ENCODE results near the gene ELL2. TPM values are rescaled to one million over a fixed set of nuclear protein-coding genes. Genes with fewer than 3 reads are reported as not detected.
A peak's percentile ranks its signal among the peaks of the same experiment; 100 is the strongest.

The ELL2 gene
- total and polyA plus RNA-seq, 2 of the 13 experiments (the other 11 are each of a cell fraction or from before 2014, with no cell fraction given): 78.9 to 97.1 TPM

DNA sequence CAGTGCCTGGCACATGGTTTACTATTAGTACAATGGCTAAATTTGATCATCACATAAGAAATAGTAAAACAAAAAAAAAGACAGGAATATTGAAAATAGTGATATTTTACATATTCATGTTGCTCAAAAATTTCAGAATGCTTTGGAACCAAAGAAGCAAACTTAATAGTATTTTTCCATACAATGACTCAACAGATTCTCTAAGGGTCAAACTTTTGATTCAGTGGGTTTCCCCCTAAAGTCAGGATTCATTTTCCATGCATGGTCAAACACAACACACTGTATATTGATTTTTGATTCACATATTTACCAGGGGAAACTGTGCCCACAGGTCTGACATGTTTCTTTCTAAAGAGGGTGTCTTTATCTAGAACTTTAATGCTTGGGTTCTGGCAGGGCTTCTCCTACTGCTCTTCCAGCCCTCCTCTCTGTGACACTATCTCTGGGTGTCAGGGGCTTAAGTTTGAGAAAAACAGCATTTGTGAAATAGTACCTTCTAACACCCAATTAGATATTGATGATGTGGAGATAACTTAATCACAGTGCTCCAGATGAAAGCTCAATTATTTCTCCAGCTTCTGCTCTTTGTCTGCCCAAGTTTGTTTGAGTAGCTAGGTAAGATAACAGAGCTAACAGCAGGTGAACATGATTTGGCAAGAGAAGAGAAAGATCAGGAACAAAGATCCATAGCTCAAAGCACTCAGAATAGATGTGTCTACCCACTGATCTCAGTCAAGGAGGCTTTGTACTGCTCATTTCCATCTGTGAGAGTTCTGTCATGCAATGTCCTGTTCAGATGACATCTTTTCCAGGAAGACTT is 35.5 kb upstream of the ELL2 start (continued):
- no peak for TF ChIP-seq HMGA1 (CRISPR knock-in tag; conservative IDR thresholded peaks at IDR 0.05)
- no peak for TF ChIP-seq PRPF4 (IDR thresholded peaks at IDR 0.05; ENCODE audit: low read depth, low read length, poor library complexity, severe bottlenecking)
- peak; percentile 47; the same call in 1 of the 2 replicates for TF ChIP-seq HNF4G (IDR thresholded peaks at IDR 0.05; ENCODE audit: borderline replicate concordance, low read depth, low read length)
- TF ChIP-seq HNF4G (CRISPR knock-in tag; IDR thresholded peaks at IDR 0.05; ENCODE audit: borderline replicate concordance, low read depth): no peak
- TF ChIP-seq CREM (IDR thresholded peaks at IDR 0.05): peak; percentile 70; the same call in 1 of the 2 replicates
- TF ChIP-seq CREM (CRISPR knock-in tag; IDR thresholded peaks at IDR 0.05): no peak
- TF ChIP-seq, protein P1, sequence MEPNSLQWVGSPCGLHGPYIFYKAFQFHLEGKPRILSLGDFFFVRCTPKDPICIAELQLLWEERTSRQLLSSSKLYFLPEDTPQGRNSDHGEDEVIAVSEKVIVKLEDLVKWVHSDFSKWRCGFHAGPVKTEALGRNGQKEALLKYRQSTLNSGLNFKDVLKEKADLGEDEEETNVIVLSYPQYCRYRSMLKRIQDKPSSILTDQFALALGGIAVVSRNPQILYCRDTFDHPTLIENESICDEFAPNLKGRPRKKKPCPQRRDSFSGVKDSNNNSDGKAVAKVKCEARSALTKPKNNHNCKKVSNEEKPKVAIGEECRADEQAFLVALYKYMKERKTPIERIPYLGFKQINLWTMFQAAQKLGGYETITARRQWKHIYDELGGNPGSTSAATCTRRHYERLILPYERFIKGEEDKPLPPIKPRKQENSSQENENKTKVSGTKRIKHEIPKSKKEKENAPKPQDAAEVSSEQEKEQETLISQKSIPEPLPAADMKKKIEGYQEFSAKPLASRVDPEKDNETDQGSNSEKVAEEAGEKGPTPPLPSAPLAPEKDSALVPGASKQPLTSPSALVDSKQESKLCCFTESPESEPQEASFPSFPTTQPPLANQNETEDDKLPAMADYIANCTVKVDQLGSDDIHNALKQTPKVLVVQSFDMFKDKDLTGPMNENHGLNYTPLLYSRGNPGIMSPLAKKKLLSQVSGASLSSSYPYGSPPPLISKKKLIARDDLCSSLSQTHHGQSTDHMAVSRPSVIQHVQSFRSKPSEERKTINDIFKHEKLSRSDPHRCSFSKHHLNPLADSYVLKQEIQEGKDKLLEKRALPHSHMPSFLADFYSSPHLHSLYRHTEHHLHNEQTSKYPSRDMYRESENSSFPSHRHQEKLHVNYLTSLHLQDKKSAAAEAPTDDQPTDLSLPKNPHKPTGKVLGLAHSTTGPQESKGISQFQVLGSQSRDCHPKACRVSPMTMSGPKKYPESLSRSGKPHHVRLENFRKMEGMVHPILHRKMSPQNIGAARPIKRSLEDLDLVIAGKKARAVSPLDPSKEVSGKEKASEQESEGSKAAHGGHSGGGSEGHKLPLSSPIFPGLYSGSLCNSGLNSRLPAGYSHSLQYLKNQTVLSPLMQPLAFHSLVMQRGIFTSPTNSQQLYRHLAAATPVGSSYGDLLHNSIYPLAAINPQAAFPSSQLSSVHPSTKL (CRISPR knock-in tag; IDR thresholded peaks at IDR 0.05): peak; percentile 80
- peak; percentile 41 for TF ChIP-seq BCL6 (CRISPR knock-in tag; IDR thresholded peaks at IDR 0.05)
- TF ChIP-seq RORA (CRISPR knock-in tag; IDR thresholded peaks at IDR 0.05): no peak
- TF ChIP-seq ZNF615 (CRISPR knock-in tag; IDR thresholded peaks at IDR 0.05; ENCODE audit: borderline replicate concordance): no peak
- no peak for TF ChIP-seq ATF7-NPFF (CRISPR knock-in tag; IDR thresholded peaks at IDR 0.05; ENCODE audit: low read depth)
- TF ChIP-seq NCOA2 (CRISPR knock-in tag; IDR thresholded peaks at IDR 0.05): peak; percentile 67; the same call in 1 of the 2 replicates
- TF ChIP-seq, protein P2, sequence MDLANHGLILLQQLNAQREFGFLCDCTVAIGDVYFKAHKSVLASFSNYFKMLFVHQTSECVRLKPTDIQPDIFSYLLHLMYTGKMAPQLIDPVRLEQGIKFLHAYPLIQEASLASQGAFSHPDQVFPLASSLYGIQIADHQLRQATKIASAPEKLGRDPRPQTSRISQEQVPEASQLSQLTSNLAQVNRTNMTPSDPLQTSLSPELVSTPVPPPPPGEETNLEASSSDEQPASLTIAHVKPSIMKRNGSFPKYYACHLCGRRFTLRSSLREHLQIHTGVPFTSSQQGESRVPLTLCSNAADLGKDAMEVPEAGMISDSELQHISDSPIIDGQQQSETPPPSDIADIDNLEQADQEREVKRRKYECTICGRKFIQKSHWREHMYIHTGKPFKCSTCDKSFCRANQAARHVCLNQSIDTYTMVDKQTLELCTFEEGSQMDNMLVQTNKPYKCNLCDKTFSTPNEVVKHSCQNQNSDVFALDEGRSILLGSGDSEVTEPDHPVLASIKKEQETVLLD (CRISPR knock-in tag; IDR thresholded peaks at IDR 0.05; ENCODE audit: low read depth): no peak
- TF ChIP-seq, protein P3, sequence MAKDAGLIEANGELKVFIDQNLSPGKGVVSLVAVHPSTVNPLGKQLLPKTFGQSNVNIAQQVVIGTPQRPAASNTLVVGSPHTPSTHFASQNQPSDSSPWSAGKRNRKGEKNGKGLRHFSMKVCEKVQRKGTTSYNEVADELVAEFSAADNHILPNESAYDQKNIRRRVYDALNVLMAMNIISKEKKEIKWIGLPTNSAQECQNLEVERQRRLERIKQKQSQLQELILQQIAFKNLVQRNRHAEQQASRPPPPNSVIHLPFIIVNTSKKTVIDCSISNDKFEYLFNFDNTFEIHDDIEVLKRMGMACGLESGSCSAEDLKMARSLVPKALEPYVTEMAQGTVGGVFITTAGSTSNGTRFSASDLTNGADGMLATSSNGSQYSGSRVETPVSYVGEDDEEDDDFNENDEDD (CRISPR knock-in tag; IDR thresholded peaks at IDR 0.05; ENCODE audit: borderline replicate concordance): no peak
- peak; percentile 33; the same call in 1 of the 2 replicates for TF ChIP-seq FOXA3 (CRISPR knock-in tag; IDR thresholded peaks at IDR 0.05)
- peak; percentile 92 for TF ChIP-seq ZNF292 (CRISPR knock-in tag; IDR thresholded peaks at IDR 0.05; ENCODE audit: borderline replicate concordance, low read depth)
- no peak for TF ChIP-seq MTA3 (CRISPR knock-in tag; IDR thresholded peaks at IDR 0.05)
- TF ChIP-seq ELF1 (CRISPR knock-in tag; IDR thresholded peaks at IDR 0.05): no peak
- TF ChIP-seq, protein P4, sequence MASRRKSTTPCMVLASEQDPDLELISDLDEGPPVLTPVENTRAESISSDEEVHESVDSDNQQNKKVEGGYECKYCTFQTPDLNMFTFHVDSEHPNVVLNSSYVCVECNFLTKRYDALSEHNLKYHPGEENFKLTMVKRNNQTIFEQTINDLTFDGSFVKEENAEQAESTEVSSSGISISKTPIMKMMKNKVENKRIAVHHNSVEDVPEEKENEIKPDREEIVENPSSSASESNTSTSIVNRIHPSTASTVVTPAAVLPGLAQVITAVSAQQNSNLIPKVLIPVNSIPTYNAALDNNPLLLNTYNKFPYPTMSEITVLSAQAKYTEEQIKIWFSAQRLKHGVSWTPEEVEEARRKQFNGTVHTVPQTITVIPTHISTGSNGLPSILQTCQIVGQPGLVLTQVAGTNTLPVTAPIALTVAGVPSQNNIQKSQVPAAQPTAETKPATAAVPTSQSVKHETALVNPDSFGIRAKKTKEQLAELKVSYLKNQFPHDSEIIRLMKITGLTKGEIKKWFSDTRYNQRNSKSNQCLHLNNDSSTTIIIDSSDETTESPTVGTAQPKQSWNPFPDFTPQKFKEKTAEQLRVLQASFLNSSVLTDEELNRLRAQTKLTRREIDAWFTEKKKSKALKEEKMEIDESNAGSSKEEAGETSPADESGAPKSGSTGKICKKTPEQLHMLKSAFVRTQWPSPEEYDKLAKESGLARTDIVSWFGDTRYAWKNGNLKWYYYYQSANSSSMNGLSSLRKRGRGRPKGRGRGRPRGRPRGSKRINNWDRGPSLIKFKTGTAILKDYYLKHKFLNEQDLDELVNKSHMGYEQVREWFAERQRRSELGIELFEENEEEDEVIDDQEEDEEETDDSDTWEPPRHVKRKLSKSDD (CRISPR knock-in tag; IDR thresholded peaks at IDR 0.05; ENCODE audit: low read depth): no peak
- TF ChIP-seq NFE2L2 (IDR thresholded peaks at IDR 0.05; ENCODE audit: low read length): peak; percentile 68

All from HepG2 (cell line).